ENCODE data around the gene SAMM50.

DNA sequence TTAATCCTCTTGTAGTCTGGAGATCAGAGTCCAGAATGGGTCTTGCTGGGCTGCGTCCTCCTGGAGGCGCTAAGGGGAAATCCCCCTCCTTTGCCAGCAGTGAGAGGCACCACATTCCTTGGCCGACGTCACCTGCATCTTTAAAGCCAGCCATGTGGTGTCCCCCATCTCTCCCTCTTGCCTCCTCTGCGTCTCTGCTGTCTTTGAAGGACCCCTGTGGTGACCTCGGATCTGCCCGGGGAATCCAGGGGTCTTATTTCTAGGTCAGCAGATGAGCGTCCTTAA is 41.7 kb downstream of the SAMM50 start:
- TF ChIP-seq EZH2 (IDR thresholded peaks at IDR 0.05; ENCODE audit: insufficient read depth, poor library complexity, severe bottlenecking) (no peak), EZH2phosphoT487 (IDR thresholded peaks at IDR 0.05; ENCODE audit: insufficient read depth, low read depth) (no peak)

All from GM23248 (cell line).